Mesendoderm (in vitro differentiated cells): ENCODE measurements around the gene CASKIN1.

Experiments
- DNase-seq: peaks from one replicate; pipeline ENCODE4 v3.0.0; 2013
- H2AK5ac ChIP-seq: 2 replicates; pipeline ENCODE4 v1.6.1; 2013; ENCODE audit warnings: low read length, inconsistent platforms
- H2BK120ac ChIP-seq: 2 replicates; pipeline ENCODE4 v1.6.1; 2013; ENCODE audit warnings: low read depth, mild to moderate bottlenecking, low read length, moderate library complexity, mixed read lengths
- H2BK15ac ChIP-seq: replicated peaks from 2 replicates; pipeline ENCODE4 v1.6.1; 2013; ENCODE audit warnings: low read depth, mild to moderate bottlenecking, moderate library complexity
- H2BK5ac ChIP-seq: 2 replicates; pipeline ENCODE4 v1.6.1; 2013; ENCODE audit warnings: low read length, inconsistent platforms
- H3K18ac ChIP-seq: 2 replicates; pipeline ENCODE4 v1.6.1; 2013; ENCODE audit warnings: mild to moderate bottlenecking, low read length, mixed read lengths
- H3K23ac ChIP-seq: one replicate; pipeline ENCODE4 v1.6.1; 2013; ENCODE audit warnings: low read length
- H3K27ac ChIP-seq: 2 replicates; pipeline ENCODE4 v1.5.1; 2013; ENCODE audit warnings: low read depth, mild to moderate bottlenecking, inconsistent platforms, low read length, moderate library complexity
- H3K27me3 ChIP-seq: 2 replicates; pipeline ENCODE4 v1.6.1; 2013; ENCODE audit warnings: low read length, control low read depth, mild to moderate bottlenecking, inconsistent platforms; ENCODE audit not compliant: insufficient read depth, poor library complexity
- H3K36me3 ChIP-seq: 2 replicates; pipeline ENCODE4 v1.6.1; 2013; ENCODE audit warnings: low read length, inconsistent platforms; ENCODE audit not compliant: control insufficient read depth, insufficient read depth
- H3K4ac ChIP-seq: one replicate; pipeline ENCODE4 v1.6.1; 2013; ENCODE audit warnings: low read depth, mild to moderate bottlenecking, low read length, moderate library complexity
- H3K4me1 ChIP-seq: 2 replicates; pipeline ENCODE4 v1.6.1; 2013; ENCODE audit warnings: low read depth, low read length, inconsistent platforms; ENCODE audit not compliant: control insufficient read depth
- H3K4me2 ChIP-seq: 2 replicates; pipeline ENCODE4 v1.6.1; 2013; ENCODE audit warnings: low read length
- H3K4me3 ChIP-seq: 2 replicates; pipeline ENCODE4 v1.5.1; 2013; ENCODE audit warnings: mild to moderate bottlenecking, low read length
- H3K56ac ChIP-seq: one replicate; pipeline ENCODE4 v1.6.1; 2013; ENCODE audit warnings: low read length
- H3K79me1 ChIP-seq: 2 replicates; pipeline ENCODE4 v1.6.1; 2013; ENCODE audit warnings: low read length, inconsistent platforms
- H3K79me2 ChIP-seq: 2 replicates; pipeline ENCODE4 v1.6.1; 2013; ENCODE audit warnings: mild to moderate bottlenecking, low read length; ENCODE audit not compliant: control insufficient read depth, insufficient read depth
- H3K9ac ChIP-seq: 2 replicates; pipeline ENCODE4 v1.6.1; 2013; ENCODE audit warnings: low read length, inconsistent platforms
- H4K5ac ChIP-seq: one replicate; pipeline ENCODE4 v1.6.1; 2013; ENCODE audit warnings: low read length
- H4K8ac ChIP-seq: one replicate; pipeline ENCODE4 v1.6.1; 2013; ENCODE audit warnings: low read depth, mild to moderate bottlenecking, control low read depth, low read length, moderate library complexity
- whole genome bisulfite sequencing: extraction: QIAGEN DNeasy Blood & Tissue Kit; methylation state at CpG from one replicate; pipeline ENCODE4 v1.1.7; 2013; ENCODE audit warnings: low lambda C conversion rate, missing lambda C conversion rate; ENCODE audit not compliant: insufficient coverage; ENCODE audit errors: extremely low coverage; 5-methylcytosine and 5-hydroxymethylcytosine counted together

The CASKIN1 gene

GRCh38 chr16:2189252-2189893 lies 7.0 kb downstream of the CASKIN1 start:
- no peaks in the 10 kb centered on the region for H3K79me2 ChIP-seq
- no peak overlapping the region for H3K4me2 ChIP-seq
- no peaks in the 10 kb centered on the region for H3K79me1 ChIP-seq
- no peak overlapping the region for H3K4me3 ChIP-seq
- H3K23ac ChIP-seq: no peak overlapping the region
- no peak for DNase-seq
- H3K18ac ChIP-seq: no peak overlapping the region
- no peak overlapping the region for H2BK15ac ChIP-seq
- no peak overlapping the region for H3K9ac ChIP-seq
- H4K8ac ChIP-seq: no peak overlapping the region
- H3K27ac ChIP-seq: no peak overlapping the region
- no peak overlapping the region for H2AK5ac ChIP-seq
- no peak overlapping the region for H2BK5ac ChIP-seq
- no peak overlapping the region for H4K5ac ChIP-seq
- no peaks in the 10 kb centered on the region for H3K27me3 ChIP-seq
- no peaks in the 10 kb centered on the region for H3K36me3 ChIP-seq
- no CpG with 5 or more reads among the region's 25 CpGs for WGBS
- no peak overlapping the region for H3K56ac ChIP-seq
- no peak overlapping the region for H3K4ac ChIP-seq
- H3K4me1 ChIP-seq: no peaks in the 10 kb centered on the region
- no peak overlapping the region for H2BK120ac ChIP-seq

- no peak overlapping the region for H3K4ac ChIP-seq
- no CpG with 5 or more reads among the region's 8 CpGs for whole genome bisulfite sequencing
- no peak for DNase-seq
Measured at GRCh38 chr16:2188395-2188794, 8.0 kb downstream of the CASKIN1 start.

GRCh38 chr16:2187212-2187611 lies 9.2 kb downstream of the CASKIN1 start:
- Histone ChIP-seq H4K8ac (no peak overlapping the region), H3K36me3 (no peaks in the 10 kb centered on the region), H3K4me3 (no peak overlapping the region), H3K79me1 (no peaks in the 10 kb centered on the region), H3K56ac (no peak overlapping the region), H2AK5ac (no peak overlapping the region), H4K5ac (no peak overlapping the region), H2BK120ac (no peak overlapping the region), H3K4me2 (no peak overlapping the region), H3K4ac (no peak overlapping the region), H3K27me3 (no peaks in the 10 kb centered on the region), H3K9ac (no peak overlapping the region), H2BK15ac (no peak overlapping the region), H3K27ac (no peak overlapping the region), H2BK5ac (no peak overlapping the region), H3K23ac (no peak overlapping the region), H3K79me2 (no peaks in the 10 kb centered on the region), H3K18ac (no peak overlapping the region), H3K4me1 (no peaks in the 10 kb centered on the region)
- DNase-seq: no peak
- no CpG with 5 or more reads among the region's 17 CpGs for WGBS

More at GRCh38 chr16:2188395-2188794, 8.0 kb downstream of the CASKIN1 start:
- H3K4me2 ChIP-seq: no peak overlapping the region
- no peak overlapping the region for H4K8ac ChIP-seq
- H3K56ac ChIP-seq: no peak overlapping the region
- H2BK15ac ChIP-seq: no peak overlapping the region
- no peak overlapping the region for H2BK5ac ChIP-seq
- H3K27me3 ChIP-seq: no peaks in the 10 kb centered on the region
- H3K18ac ChIP-seq: no peak overlapping the region
- no peak overlapping the region for H4K5ac ChIP-seq
- H3K4me1 ChIP-seq: no peaks in the 10 kb centered on the region
- no peaks in the 10 kb centered on the region for H3K79me2 ChIP-seq
- H3K23ac ChIP-seq: no peak overlapping the region
- no peak overlapping the region for H3K9ac ChIP-seq
- no peak overlapping the region for H3K4me3 ChIP-seq
- no peak overlapping the region for H3K27ac ChIP-seq
- H2AK5ac ChIP-seq: no peak overlapping the region
- no peak overlapping the region for H2BK120ac ChIP-seq
- H3K79me1 ChIP-seq: no peaks in the 10 kb centered on the region
- H3K36me3 ChIP-seq: no peaks in the 10 kb centered on the region

GRCh38 chr16:2186505-2186904 lies 9.9 kb downstream of the CASKIN1 start:
- DNase-seq: no peak
- no peak overlapping the region for H3K18ac ChIP-seq
- H3K4me2 ChIP-seq: no peak overlapping the region
- no peak overlapping the region for H2BK15ac ChIP-seq
- H3K9ac ChIP-seq: no peak overlapping the region
- no peak overlapping the region for H2BK120ac ChIP-seq
- H3K79me1 ChIP-seq: no peaks in the 10 kb centered on the region
- H3K27me3 ChIP-seq: no peaks in the 10 kb centered on the region
- H3K4me1 ChIP-seq: no peaks in the 10 kb centered on the region
- WGBS: no CpG with 5 or more reads among the region's 20 CpGs
- H3K23ac ChIP-seq: no peak overlapping the region
- no peak overlapping the region for H3K27ac ChIP-seq
- H4K8ac ChIP-seq: no peak overlapping the region
- no peak overlapping the region for H4K5ac ChIP-seq
- no peak overlapping the region for H3K4me3 ChIP-seq
- H3K4ac ChIP-seq: no peak overlapping the region
- H2AK5ac ChIP-seq: no peak overlapping the region
- no peak overlapping the region for H3K56ac ChIP-seq
- no peak overlapping the region for H2BK5ac ChIP-seq
- H3K79me2 ChIP-seq: no peaks in the 10 kb centered on the region
- H3K36me3 ChIP-seq: no peaks in the 10 kb centered on the region

GRCh38 chr16:2186064-2186463 lies 10.3 kb downstream of the CASKIN1 start:
- Histone ChIP-seq H2BK120ac (no peak overlapping the region), H2AK5ac (no peak overlapping the region), H3K4ac (no peak overlapping the region), H2BK5ac (no peak overlapping the region), H3K79me1 (no peaks in the 10 kb centered on the region), H3K18ac (no peak overlapping the region), H3K27me3 (no peaks in the 10 kb centered on the region), H3K27ac (no peak overlapping the region), H2BK15ac (no peak overlapping the region), H3K4me2 (no peak overlapping the region), H4K8ac (no peak overlapping the region), H4K5ac (no peak overlapping the region), H3K4me1 (no peaks in the 10 kb centered on the region), H3K56ac (no peak overlapping the region), H3K36me3 (no peaks in the 10 kb centered on the region), H3K4me3 (no peak overlapping the region), H3K23ac (no peak overlapping the region), H3K79me2 (no peaks in the 10 kb centered on the region), H3K9ac (no peak overlapping the region)
- no CpG with 5 or more reads among the region's 13 CpGs for WGBS
- DNase-seq: no peak

- Histone ChIP-seq H3K79me2 (no peaks in the 10 kb centered on the region), H3K36me3 (no peaks in the 10 kb centered on the region), H3K27ac (no peak overlapping the region), H3K27me3 (no peaks in the 10 kb centered on the region), H2BK15ac (no peak overlapping the region), H3K4me1 (no peaks in the 10 kb centered on the region), H4K8ac (no peak overlapping the region), H3K4me3 (no peak overlapping the region), H2BK120ac (no peak overlapping the region), H3K4ac (no peak overlapping the region), H3K56ac (no peak overlapping the region), H2AK5ac (no peak overlapping the region), H3K23ac (no peak overlapping the region), H3K9ac (no peak overlapping the region), H3K79me1 (no peaks in the 10 kb centered on the region), H2BK5ac (no peak overlapping the region), H4K5ac (no peak overlapping the region), H3K4me2 (no peak overlapping the region), H3K18ac (no peak overlapping the region)
- DNase-seq: no peak
- WGBS: no CpG with 5 or more reads among the region's 20 CpGs
Measured at GRCh38 chr16:2184962-2185361, 11.4 kb downstream of the CASKIN1 start.
